ENCODE measurements around the gene CCDC136.

Gene CCDC136

DNA sequence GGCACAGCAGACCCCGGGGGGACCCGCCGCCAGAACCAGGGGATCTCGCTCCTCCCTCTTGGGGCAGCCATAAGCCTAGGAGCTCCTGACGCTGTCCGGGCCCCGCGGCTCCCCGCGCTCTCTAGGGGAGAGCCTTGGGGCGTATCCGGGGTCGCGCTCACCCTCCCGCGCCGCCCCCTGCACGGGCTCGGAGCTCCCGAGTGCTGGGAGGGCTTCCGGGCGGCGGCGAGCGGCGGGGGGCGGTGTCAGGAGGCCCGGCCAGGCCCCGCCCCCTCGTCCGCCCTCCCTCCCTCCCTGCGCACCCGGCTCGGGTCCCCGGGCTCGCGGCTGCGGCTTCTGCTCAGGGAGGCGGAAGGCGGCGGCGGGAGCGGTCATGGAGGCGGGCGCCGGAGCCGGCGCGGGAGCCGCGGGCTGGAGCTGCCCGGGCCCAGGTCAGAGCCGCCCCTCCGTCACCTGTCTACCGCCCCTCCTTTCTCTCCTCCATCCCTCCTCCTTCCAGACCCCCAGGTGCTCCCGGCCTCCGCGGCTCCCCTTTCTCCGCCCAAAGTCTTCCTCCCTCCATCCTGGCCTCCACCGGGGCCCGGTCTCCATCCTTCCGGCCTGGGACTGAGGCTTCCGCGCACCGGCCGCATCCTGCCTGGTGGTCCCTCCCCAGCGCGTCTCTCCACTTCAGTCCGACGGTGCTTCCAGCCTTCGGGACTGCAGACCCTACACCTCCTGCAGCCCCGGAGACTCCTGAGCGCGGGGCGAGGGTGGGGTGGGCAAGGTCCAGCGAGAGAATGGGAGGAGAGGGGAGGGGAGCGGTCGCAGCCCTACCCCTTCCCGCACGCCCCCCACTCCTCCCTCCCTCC lies at the start of gene CCDC136:
Gene CCDC136, plus strand, starts transcription at position 848 of the 851 bp plus-strand sequence. CDS start 444 bp downstream, outside the sequence.
- peak in 8 of 14 donors; percentile 16 to 71 (median 54) for DNase-seq

DNA sequence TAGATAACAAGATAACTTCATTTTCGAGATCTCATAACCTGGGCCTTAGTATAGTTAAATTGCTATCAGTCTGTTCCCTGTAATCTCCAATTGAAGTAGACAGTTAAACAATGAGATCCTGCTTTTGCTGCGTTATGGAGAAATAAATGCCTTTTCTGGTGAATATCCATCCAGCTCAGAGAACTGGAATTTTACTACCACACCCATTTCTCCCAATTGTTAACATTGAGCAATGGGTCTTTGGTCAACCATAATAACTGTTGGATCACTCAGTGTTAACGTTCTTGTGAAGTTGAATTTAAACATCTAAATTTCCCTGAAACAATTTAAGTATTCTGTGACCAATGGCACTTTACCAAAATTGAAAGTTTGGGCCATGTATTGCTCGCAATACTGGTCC lies 49.6 kb upstream of the CCDC136 start:
- no peak for DNase-seq

DNA sequence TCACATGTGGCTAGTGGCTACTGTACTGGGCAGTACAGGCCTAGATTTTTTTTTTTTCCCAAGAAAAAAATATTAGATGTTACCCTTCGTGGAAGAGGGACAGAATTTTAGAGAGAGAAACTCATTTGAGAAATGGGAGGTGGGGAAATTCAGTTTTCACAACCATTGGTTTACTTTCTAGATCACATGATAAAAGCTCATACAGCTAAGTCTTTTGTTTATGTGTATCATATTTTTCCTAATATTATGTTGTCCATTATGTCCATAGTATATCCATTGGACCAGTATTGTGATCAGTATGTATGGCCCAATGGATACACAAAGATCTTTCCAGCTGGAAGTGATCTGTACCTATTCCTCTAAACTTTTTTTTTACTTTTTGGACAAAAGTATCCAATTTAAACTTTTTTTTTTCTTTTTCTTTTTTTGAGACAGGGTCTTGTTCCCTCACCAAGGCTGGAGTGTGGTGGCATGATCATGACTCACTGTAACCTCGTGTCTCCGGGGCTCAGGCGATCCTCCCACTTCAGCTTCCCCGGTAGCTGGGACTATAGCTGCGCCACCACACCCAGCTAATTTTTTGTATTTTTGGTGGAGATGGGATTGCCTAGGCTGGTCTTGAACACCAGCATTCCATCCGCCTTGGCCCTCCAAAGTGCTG lies 48.5 kb upstream of the CCDC136 start:
- DNase-seq, result no peak

DNA sequence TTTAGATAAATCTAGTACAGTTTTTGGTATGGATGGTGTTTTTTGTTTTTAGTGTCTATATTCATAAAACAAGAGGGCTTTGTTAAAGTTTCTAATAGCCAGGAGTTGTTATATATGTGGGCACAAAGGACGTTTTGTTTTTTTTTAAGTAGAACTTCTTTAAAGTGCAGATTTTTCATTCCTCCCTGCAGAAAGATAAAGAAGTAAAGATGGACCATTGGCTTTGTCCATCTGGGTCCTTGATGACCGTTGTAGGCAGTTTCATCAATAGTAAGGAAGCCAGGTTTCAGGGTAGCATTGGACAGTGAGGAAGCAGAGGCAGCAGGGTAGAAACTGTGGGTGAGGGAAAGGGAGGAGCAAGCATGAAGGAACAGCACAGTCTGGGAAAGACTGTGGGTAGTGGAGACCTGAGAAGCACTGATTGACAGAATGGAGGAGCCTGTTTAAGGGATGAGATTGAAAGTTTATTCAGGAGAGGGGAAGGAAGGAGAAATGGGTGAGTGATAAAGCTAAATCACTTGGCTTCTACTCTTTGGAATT lies 47.3 kb upstream of the CCDC136 start:
- DNase-seq, result no peak

DNA sequence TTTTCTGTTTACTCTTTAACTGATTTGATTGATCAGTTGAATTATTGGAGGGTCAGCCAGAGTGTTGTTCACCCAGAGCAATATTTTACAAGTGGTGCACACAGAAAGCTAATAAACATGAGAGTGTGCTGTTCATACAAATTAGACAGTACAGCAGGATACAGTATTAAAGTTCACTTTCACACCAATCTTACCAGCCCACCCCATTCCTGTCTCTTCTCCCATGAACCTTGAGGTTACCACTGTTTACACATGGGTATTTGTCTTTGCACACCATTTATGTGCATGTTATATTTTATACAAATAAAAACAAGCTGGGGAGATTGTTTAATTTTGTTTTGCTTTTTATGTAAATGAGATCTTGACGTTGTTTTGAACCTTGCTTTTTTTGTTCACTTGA lies 46.1 kb upstream of the CCDC136 start:
- no peak for DNase-seq

DNA sequence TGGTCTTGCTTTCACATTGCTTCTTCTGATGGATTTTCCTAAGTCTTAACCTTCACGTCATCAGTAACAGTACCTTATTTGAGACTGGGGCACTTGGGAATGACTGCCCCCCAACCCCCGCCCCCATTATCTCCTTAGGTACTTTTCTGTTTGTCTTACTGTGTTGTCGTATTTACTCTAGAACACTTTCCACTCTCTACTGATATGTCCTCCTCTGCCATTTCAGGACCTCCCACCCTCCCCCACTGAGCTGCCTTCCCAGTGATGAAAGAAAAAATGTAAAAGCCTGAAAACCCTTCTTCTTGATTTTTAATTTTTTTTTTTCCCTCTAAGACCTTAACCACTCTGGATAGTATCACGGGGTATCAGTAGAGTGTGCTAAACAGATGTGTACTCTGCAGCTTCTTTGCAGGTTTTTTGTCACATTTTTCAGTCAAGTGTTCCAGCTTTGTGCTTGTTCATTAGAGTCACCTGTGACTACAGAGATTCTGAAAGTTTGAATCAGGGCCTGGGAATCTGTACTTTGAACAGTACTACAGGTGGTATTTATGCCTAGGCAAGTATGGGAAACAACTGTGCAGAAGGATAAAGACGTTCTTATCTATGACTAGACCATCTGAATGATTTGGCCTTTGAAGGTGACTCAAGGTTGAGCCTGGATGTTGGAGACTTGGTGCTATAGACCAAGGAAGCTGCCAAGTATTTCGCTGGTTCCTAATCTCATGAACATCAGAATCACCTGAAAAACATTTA lies 44.3 kb upstream of the CCDC136 start:
- DNase-seq, result no peak

DNA sequence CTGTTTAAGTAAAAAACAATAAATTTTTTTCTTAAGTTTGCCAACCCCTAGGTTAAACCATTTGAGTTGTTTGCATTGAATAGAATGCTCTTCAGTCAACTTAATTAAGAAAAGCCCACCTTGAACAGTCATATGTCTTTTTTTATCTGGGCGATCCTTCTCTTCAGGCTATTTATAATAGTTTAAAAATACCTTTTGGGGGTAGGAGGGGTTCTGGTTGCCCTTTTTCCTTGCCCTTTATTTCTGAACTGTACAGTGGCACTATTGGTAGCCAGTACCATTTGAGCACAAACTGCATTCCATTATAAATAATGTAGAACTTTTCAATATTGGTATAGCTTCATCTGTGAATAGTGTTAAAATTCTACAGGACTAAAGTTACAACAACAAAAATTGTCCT lies 39.5 kb upstream of the CCDC136 start:
- DNase-seq, result no peak

DNA sequence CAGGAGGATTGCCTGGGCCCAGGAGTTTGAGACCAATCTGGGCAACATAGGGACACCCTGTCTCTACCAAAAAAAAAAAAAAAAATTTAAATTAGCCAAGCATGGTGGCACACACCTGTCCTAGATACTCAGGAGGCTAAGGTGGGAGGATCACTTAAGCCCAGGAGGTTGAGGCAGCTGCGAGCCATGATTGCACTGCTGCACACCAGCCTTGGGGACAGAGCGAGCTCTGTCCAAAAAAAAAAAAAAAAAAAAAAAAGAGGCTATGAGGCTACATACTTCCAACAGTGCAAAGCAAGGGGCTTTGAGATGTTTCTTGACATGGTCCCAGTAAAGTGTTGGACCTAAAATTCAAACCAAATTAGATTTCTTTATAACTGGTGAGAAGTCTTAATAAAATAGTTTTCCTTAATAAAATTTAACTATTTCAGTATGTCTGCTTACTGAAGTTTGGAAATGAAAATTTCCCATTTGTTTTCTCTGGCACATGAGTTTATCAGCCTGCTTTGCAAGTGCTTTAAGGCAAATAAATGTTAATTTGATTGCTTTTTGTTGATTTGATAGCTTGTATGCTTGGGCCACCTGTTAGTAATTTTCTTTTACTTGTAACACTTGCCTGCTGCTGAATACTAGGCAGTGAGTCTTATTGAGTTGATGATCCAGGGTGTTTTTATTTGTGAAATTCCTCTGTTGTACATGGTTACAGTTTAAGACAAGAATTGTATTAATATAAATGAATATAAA lies 36.5 kb upstream of the CCDC136 start:
- DNase-seq, result no peak

DNA sequence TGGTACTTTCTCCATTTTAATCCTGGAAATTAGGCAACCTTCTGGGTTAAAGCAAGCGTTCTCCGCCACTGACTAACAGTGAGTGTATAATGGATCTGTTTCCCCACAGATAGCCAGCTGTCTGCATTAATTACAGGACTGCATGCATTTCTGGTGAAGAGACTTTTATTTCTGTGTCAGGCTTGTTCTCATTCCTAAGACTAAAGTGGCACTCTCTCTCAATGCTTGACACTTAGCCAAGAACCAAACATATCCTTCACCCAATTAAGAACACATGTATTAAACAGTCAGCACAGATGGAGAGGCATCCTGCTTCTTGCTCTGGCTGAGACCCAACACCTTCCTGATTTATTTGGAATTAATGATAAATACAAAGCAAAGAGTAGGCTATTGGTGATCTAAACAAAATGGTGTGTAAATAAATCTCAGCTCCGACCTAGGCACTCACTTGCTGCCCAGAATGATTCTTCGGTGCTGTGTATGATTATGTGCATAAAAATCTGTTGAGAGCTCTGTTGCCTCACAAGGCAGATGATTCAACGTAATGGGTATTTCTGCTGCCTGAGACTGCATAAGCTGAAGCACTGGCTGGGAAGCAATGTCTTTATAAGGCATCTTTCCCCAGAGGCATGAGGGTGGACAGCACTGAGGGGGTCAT lies 35.8 kb upstream of the CCDC136 start:
- peak in 1 of 14 donors; percentile 45 for DNase-seq

DNA sequence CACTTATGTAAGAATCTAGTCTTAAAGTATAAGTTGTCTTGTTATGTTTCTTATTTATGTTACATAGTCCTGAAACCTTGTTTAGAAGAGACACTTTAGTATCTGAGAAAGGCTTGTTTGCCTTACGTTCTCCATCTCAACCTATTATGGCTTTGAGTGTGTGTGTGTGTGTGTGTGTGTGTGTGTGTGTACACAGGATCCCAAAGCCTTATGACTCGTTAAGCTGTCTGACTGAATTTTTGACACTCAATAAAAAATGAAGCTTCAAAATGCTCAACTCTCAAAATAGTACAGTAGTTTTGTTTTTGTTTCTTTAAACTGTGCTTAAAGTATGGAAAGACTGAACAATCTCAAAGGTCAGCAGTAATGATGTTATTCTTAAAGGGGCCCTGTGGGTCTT lies 34.6 kb upstream of the CCDC136 start:
- DNase-seq, result no peak

DNA sequence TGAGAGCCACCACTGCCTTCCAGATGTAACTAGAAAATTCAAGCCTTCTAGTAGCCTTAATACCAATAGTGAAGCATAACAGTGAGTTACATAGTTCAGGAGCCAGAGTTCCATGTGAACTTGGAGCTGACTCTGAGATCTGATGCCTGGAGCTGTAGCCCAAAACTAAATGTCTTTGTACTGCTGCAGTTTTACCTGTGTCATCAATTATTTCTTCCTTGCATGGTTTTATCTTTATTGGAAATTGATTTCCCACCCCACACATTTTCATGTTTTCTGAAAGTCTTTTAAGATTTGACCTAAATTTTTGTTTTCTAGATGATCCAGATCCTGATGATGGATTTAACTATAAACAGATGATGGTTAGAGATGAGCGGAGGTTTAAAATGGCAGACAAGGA lies 33.2 kb upstream of the CCDC136 start:
- no peak for DNase-seq

DNA sequence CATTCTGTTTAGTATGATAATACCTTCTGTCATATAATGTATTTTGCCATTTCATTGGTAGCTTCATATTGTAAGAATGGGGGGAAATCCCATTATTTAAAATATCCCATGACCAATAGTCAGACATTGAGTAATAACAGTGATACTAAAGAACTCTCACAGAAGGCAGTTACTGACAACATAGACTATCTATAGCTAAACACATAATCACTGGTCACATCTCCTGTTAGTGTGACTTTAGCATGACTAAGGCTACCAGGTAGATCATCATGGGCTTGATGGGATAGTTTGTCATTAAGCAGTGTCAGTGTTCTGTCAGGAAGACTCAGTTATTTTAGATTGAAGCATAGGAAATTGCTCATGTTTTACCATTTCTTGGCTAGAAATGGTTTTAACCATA lies 32.5 kb upstream of the CCDC136 start:
- DNase-seq, result no peak

DNA sequence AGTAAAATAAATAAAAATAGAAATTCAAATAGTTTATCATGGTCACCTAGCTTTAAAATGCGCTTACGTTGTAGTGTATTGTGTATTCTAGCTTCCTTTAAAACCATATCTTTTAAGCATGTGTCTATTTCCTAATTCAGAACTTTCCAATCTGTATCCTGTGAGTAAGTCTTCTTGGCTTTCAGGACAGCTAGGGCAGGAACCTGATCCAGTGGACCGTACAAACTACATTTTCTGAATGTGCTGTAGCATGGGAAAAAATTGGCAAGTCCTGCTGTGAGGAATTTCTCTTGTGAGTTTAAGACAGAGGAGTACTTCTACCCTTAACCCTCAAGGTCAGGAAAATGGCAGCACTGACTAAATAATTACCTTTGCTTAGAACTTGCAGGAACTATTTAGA lies 28.2 kb upstream of the CCDC136 start:
- DNase-seq, result no peak

DNA sequence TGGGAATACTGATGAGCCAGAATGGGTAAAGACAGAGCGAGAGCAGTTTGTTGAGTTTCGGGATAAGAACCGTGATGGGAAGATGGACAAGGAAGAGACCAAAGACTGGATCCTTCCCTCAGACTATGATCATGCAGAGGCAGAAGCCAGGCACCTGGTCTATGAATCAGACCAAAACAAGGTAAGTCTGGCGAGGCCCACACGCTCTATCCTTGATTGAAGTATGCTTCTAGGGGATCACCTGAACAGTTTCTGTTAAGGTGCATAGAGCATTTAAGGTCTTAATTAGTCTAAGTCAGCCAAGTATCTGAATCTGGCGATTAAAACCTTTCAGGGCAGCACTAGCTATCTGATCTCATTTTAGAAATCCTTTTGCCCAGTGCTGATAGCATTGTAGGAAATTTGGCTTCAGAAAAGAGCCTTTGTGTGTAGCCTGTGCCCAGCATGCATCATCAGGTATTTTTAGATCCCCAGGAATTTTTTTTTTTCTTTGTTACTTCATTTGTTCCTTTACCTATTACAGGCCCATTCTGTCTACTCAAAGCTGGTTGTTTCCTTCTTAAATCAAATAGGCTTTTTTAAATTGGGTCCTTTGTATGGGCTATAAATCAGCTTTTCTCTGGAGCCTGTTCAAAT lies 24.2 kb upstream of the CCDC136 start:
- DNase-seq, result peak in 1 of 14 donors; percentile 12

DNA sequence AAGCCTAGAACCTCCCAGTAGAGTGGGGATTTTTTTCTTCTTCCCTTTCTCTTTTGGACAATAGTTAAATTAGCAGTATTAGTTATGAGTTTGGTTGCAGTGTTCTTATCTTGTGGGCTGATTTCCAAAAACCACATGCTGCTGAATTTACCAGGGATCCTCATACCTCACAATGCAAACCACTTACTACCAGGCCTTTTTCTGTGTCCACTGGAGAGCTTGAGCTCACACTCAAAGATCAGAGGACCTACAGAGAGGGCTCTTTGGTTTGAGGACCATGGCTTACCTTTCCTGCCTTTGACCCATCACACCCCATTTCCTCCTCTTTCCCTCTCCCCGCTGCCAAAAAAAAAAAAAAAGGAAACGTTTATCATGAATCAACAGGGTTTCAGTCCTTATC lies 21.5 kb upstream of the CCDC136 start:
- no peak for DNase-seq

DNA sequence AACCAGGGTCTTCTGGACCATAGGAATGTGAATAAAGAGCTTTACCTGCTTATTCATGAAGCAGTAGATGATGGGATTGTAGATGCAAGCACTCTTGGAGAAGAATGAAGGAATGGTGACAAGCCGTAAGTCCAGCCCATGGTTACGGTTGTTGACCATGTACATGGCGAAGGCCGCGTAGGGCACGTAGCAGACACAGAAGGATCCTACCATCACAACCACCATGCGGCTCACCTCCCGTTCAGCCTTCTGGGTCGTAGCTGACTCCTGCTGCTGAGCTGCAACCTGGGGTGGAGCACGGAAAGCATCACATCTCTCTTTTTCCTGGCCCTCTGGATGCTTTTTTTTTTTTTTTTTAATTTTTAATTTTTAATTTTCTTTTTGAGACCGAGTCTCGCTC lies 18.2 kb upstream of the CCDC136 start:
- DNase-seq, result no peak

DNA sequence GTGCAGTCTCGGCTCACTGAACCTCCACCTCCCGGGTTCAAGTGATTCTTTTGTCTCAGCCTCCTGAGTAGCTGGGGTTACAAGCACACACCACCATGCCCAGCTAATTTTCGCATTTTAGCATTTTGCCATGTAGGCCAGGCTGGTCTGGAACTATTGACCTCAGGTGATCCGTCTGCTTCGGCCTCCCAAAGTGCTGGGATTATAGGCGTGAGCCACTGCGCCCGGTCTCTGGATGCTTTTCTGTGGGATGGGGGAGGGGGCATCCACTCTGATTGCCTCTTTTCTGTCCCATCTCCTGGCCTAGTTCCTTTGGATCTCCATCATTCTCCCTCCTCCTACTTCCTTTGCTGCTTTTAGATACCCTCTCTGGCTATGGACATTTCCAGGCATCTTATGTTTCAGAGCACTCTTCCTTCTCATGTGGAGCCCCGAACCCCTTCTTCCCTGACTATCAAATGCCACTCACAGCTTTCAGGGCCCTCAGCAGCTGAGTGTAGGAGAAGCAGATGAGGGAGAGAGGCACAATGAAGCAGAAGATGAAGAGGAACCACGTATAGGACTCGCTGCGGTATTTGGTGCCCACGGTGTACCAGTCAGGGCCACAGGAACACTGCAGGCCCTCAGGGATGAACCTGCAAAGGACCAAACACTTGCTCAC lies 17.6 kb upstream of the CCDC136 start:
- no peak for DNase-seq

DNA sequence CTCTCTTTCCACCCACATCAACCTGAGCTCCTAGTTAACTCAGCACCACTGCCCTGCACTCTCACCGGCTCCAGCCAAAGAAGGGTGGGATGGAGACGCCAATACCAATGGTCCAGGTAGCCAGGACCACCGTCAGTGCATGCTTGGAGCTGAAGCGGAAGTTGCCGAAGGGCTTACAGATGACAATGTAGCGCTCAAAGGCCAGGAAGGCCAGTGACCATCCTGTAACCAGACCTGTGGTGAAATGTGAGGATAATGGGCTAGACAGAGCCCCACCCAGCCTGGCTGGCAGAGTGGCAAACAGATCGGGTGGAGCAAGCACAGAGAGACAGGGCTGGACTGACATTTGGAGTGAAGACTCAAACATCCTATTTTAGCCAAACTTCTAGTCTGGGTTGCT lies 16.8 kb upstream of the CCDC136 start:
- DNase-seq, result no peak

DNA sequence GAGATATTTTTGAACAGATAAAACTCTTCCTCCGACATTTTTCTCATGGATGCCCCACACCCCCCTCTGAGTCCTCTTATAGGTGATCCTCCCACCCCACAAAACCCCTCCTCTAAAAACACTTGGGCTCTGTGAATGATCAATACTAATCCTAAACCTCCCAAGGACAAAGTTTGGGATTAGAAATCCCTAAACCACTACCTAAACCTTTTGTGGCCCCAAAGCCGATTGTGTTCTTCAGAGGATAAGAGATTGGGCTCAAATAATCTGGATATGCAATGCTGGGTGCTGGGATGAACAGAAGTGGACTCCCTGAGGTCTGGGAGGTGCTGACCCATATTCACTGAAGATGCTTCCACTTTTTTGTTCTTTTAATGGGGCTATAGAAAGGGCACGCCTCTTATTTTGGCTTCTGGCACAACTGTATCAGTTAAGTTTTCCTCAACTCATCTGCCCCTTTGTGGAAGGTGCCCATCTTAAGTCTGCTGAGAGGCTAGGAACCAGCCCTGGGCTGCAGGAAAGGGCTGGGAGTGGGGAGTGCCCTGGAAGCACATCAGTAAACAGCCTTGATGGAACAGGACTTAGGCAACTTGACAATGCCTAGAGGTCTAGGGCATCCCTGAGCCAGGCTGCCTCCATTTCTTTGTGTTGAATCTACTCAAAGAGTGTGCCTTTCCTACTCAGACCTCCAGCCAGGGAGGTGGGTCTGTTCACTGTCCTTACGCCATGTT lies 15.9 kb upstream of the CCDC136 start, which contains the start of gene OPN1SW:
Gene OPN1SW, minus strand, starts transcription at position 51 of the 731 bp plus-strand sequence. Its CDS starts 13 bp downstream, at position 38.
- no peak for DNase-seq
